ENCODE data around the gene NDUFAF5.
"Not testable (repeated sequence)": the region's sequence is repeated elsewhere in the genome, so short reads cannot be mapped to it uniquely, and the experiment has no call there.

NDUFAF5 gene

GRCh38 chr20:13784893-13785715, at the start of gene NDUFAF5, which contains the start of gene ESF1:
Gene NDUFAF5, plus strand, starts transcription at chr20:13785028. Its CDS starts 41 bp downstream, at chr20:13785069.
Gene ESF1, minus strand, starts transcription at chr20:13784919. Its CDS starts 1,779 bp downstream, at chr20:13783140.
- peaks cover 14 to 18% of the 10 kb centered on the region in 2 donors for H3K4me1 ChIP-seq (ENCODE audit: control insufficient read depth in 1 of 2, insufficient read depth in 2 of 2, low read length in 2 of 2)
- peak within 1 kb of the TSS; percentile 77 for H3K27ac ChIP-seq (ENCODE audit: low read length)
- no peaks in the 10 kb centered on the region for H3K9me3 ChIP-seq (ENCODE audit: control insufficient read depth in 1 of 2, low read length in 2 of 2)
- H3K4me3 ChIP-seq (ENCODE audit: low read depth in 1 of 2, low read length in 2 of 2): peak within 1 kb of the TSS; percentile 88 to 99
- H3K27me3 ChIP-seq (ENCODE audit: low read depth, low read length): no peaks in the 10 kb centered on the region
- peaks cover 16 to 26% of the 10 kb centered on the region in 2 donors for H3K36me3 ChIP-seq (ENCODE audit: control insufficient read depth in 1 of 2, insufficient read depth in 2 of 2, low read length in 2 of 2)

- no peak overlapping the region for H3K27ac ChIP-seq (ENCODE audit: low read length)
- peaks cover 5 to 7% of the 10 kb centered on the region in 2 donors for H3K4me1 ChIP-seq (ENCODE audit: control insufficient read depth in 1 of 2, insufficient read depth in 2 of 2, low read length in 2 of 2)
- peaks cover 6 to 33% of the 10 kb centered on the region in 2 donors for H3K36me3 ChIP-seq (ENCODE audit: control insufficient read depth in 1 of 2, insufficient read depth in 2 of 2, low read length in 2 of 2)
- peaks cover 0 to 5% of the 10 kb centered on the region in 2 donors for H3K9me3 ChIP-seq (ENCODE audit: control insufficient read depth in 1 of 2, low read length in 2 of 2)
- H3K27me3 ChIP-seq (ENCODE audit: low read depth, low read length): no peaks in the 10 kb centered on the region
- H3K4me3 ChIP-seq (ENCODE audit: low read depth in 1 of 2, low read length in 2 of 2): no peak overlapping the region
Measured at GRCh38 chr20:13735826-13736225, 49.0 kb upstream of the NDUFAF5 start.

- peaks cover 10 to 34% of the 10 kb centered on the region in 2 donors for H3K36me3 ChIP-seq (ENCODE audit: control insufficient read depth in 1 of 2, insufficient read depth in 2 of 2, low read length in 2 of 2)
- no peaks in the 10 kb centered on the region for H3K27me3 ChIP-seq (ENCODE audit: low read depth, low read length)
- H3K4me1 ChIP-seq (ENCODE audit: control insufficient read depth in 1 of 2, insufficient read depth in 2 of 2, low read length in 2 of 2): peaks cover 5 to 7% of the 10 kb centered on the region in 2 donors
- peak overlapping the region; percentile 52 for H3K27ac ChIP-seq (ENCODE audit: low read length)
- H3K9me3 ChIP-seq (ENCODE audit: control insufficient read depth in 1 of 2, low read length in 2 of 2): peaks cover 0 to 9% of the 10 kb centered on the region in 2 donors
- no peak overlapping the region for H3K4me3 ChIP-seq (ENCODE audit: low read depth in 1 of 2, low read length in 2 of 2)
Measured at GRCh38 chr20:13736436-13737191, 48.2 kb upstream of the NDUFAF5 start.

GRCh38 chr20:13738187-13738586, 46.6 kb upstream of the NDUFAF5 start:
- H3K4me3 ChIP-seq (ENCODE audit: low read depth in 1 of 2, low read length in 2 of 2); H3K4me1 ChIP-seq (ENCODE audit: control insufficient read depth in 1 of 2, insufficient read depth in 2 of 2, low read length in 2 of 2); H3K9me3 ChIP-seq (ENCODE audit: control insufficient read depth in 1 of 2, low read length in 2 of 2); H3K27ac ChIP-seq (ENCODE audit: low read length); H3K27me3 ChIP-seq (ENCODE audit: low read depth, low read length): not testable (repeated sequence)
- peaks cover 8 to 28% of the 10 kb centered on the region in 2 donors for H3K36me3 ChIP-seq (ENCODE audit: control insufficient read depth in 1 of 2, insufficient read depth in 2 of 2, low read length in 2 of 2)

- Histone ChIP-seq H3K27ac (ENCODE audit: low read length) (no peak overlapping the region), H3K4me1 (ENCODE audit: control insufficient read depth in 1 of 2, insufficient read depth in 2 of 2, low read length in 2 of 2) (peaks cover 5 to 7% of the 10 kb centered on the region in 2 donors), H3K4me3 (ENCODE audit: low read depth in 1 of 2, low read length in 2 of 2) (no peak overlapping the region), H3K36me3 (ENCODE audit: control insufficient read depth in 1 of 2, insufficient read depth in 2 of 2, low read length in 2 of 2) (peaks cover 4 to 28% of the 10 kb centered on the region in 2 donors), H3K27me3 (ENCODE audit: low read depth, low read length) (no peaks in the 10 kb centered on the region), H3K9me3 (ENCODE audit: control insufficient read depth in 1 of 2, low read length in 2 of 2) (peaks cover 0 to 9% of the 10 kb centered on the region in 2 donors)
Measured at GRCh38 chr20:13739731-13740649, 44.8 kb upstream of the NDUFAF5 start.

GRCh38 chr20:13741879-13742278, 42.9 kb upstream of the NDUFAF5 start:
- peaks cover 0 to 7% of the 10 kb centered on the region in 2 donors for H3K4me1 ChIP-seq (ENCODE audit: control insufficient read depth in 1 of 2, insufficient read depth in 2 of 2, low read length in 2 of 2)
- H3K36me3 ChIP-seq (ENCODE audit: control insufficient read depth in 1 of 2, insufficient read depth in 2 of 2, low read length in 2 of 2): peaks cover 4 to 28% of the 10 kb centered on the region in 2 donors
- no peak overlapping the region for H3K27ac ChIP-seq (ENCODE audit: low read length)
- H3K27me3 ChIP-seq (ENCODE audit: low read depth, low read length): no peaks in the 10 kb centered on the region
- H3K9me3 ChIP-seq (ENCODE audit: control insufficient read depth in 1 of 2, low read length in 2 of 2): peaks cover 0 to 9% of the 10 kb centered on the region in 2 donors
- H3K4me3 ChIP-seq (ENCODE audit: low read depth in 1 of 2, low read length in 2 of 2): no peak overlapping the region

GRCh38 chr20:13744352-13744751, 40.5 kb upstream of the NDUFAF5 start:
- peaks cover 4 to 28% of the 10 kb centered on the region in 2 donors for H3K36me3 ChIP-seq (ENCODE audit: control insufficient read depth in 1 of 2, insufficient read depth in 2 of 2, low read length in 2 of 2)
- H3K4me1 ChIP-seq (ENCODE audit: control insufficient read depth in 1 of 2, insufficient read depth in 2 of 2, low read length in 2 of 2): no peaks in the 10 kb centered on the region
- H3K27me3 ChIP-seq (ENCODE audit: low read depth, low read length): no peaks in the 10 kb centered on the region
- H3K4me3 ChIP-seq (ENCODE audit: low read depth in 1 of 2, low read length in 2 of 2): no peak overlapping the region
- peaks cover 0 to 9% of the 10 kb centered on the region in 2 donors for H3K9me3 ChIP-seq (ENCODE audit: control insufficient read depth in 1 of 2, low read length in 2 of 2)
- H3K27ac ChIP-seq (ENCODE audit: low read length): no peak overlapping the region

- Histone ChIP-seq H3K27ac (ENCODE audit: low read length) (no peak overlapping the region), H3K9me3 (ENCODE audit: control insufficient read depth in 1 of 2, low read length in 2 of 2) (peaks cover 0 to 5% of the 10 kb centered on the region in 2 donors), H3K4me1 (ENCODE audit: control insufficient read depth in 1 of 2, insufficient read depth in 2 of 2, low read length in 2 of 2) (no peaks in the 10 kb centered on the region), H3K36me3 (ENCODE audit: control insufficient read depth in 1 of 2, insufficient read depth in 2 of 2, low read length in 2 of 2) (peaks cover 4 to 24% of the 10 kb centered on the region in 2 donors), H3K4me3 (ENCODE audit: low read depth in 1 of 2, low read length in 2 of 2) (no peak overlapping the region), H3K27me3 (ENCODE audit: low read depth, low read length) (no peaks in the 10 kb centered on the region)
Measured at GRCh38 chr20:13745784-13746183, 39.0 kb upstream of the NDUFAF5 start.

- peaks cover 0 to 20% of the 10 kb centered on the region in 2 donors for H3K36me3 ChIP-seq (ENCODE audit: control insufficient read depth in 1 of 2, insufficient read depth in 2 of 2, low read length in 2 of 2)
- H3K27ac ChIP-seq (ENCODE audit: low read length): no peak overlapping the region
- H3K4me3 ChIP-seq (ENCODE audit: low read depth in 1 of 2, low read length in 2 of 2): no peak overlapping the region
Measured at GRCh38 chr20:13749811-13750210, 35.0 kb upstream of the NDUFAF5 start.

GRCh38 chr20:13753436-13754036, 31.3 kb upstream of the NDUFAF5 start:
- Histone ChIP-seq H3K9me3 (ENCODE audit: control insufficient read depth in 1 of 2, low read length in 2 of 2) (no peaks in the 10 kb centered on the region), H3K36me3 (ENCODE audit: control insufficient read depth in 1 of 2, insufficient read depth in 2 of 2, low read length in 2 of 2) (peaks cover 0 to 29% of the 10 kb centered on the region in 2 donors), H3K4me1 (ENCODE audit: control insufficient read depth in 1 of 2, insufficient read depth in 2 of 2, low read length in 2 of 2) (no peaks in the 10 kb centered on the region), H3K27ac (ENCODE audit: low read length) (no peak overlapping the region), H3K4me3 (ENCODE audit: low read depth in 1 of 2, low read length in 2 of 2) (no peak overlapping the region), H3K27me3 (ENCODE audit: low read depth, low read length) (no peaks in the 10 kb centered on the region)

More at GRCh38 chr20:13749811-13750210, 35.0 kb upstream of the NDUFAF5 start:
- Histone ChIP-seq H3K4me1 (ENCODE audit: control insufficient read depth in 1 of 2, insufficient read depth in 2 of 2, low read length in 2 of 2) (no peaks in the 10 kb centered on the region), H3K27me3 (ENCODE audit: low read depth, low read length) (no peaks in the 10 kb centered on the region), H3K9me3 (ENCODE audit: control insufficient read depth in 1 of 2, low read length in 2 of 2) (no peaks in the 10 kb centered on the region)

Measured in muscle layer of duodenum (tissue), 2 donors.